ENCODE data around the gene RAB36.

Gene RAB36

DNA sequence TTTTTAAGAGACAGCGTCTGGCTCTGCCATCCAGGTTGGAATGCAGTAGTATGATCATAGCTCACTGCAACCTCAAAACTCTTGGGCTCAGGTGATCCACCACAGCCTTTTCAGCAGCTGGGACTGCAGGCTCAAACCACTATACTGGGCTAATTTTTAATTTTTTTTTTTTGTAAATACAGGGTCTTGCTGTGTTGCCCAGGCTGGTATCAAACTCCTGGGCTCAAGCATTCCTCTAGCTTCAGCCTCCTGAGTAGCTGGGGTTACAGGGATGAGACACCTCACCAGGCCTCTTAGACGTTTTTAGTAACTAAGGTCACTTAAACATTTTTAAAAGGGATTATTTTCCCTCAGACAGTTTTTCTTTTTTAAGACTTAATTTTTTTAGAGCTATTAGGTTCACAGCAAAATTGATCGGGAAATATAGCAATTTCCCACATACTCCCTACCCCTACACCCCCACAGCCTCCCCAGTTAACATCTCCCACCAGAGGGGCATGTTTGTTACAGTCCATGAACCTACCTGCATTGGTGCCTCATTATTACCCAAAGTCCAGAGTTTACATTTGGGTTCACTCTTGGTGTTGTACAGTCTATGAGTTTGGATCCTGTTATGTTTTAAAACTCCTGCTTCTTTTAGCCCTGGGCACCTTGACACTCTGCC is 39.0 kb downstream of the RAB36 start:
- DNase-seq = no peak

GRCh38 chr22:23184764-23185113 is 39.5 kb downstream of the RAB36 start:
- no peak for DNase-seq

DNA sequence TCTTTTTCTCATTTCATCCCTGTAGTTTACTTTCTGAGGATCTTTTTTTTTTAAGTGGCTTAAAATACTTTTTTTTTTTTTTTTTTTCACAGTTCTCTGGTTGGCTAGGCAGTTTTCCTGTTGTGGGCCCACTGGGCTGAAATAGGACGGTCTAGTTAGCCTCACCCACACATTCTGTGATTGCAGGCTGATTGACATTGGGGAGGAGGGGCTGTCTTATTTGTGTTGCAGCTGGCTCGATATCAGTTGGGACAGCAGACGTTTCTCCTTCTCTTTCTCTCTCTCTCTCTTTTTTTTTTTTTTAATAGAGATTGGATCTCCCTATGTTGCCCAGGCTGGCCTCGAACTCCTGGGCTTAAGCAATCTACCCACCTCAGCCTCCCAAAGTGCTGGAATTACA is 41.9 kb downstream of the RAB36 start:
- no peak for DNase-seq

DNA sequence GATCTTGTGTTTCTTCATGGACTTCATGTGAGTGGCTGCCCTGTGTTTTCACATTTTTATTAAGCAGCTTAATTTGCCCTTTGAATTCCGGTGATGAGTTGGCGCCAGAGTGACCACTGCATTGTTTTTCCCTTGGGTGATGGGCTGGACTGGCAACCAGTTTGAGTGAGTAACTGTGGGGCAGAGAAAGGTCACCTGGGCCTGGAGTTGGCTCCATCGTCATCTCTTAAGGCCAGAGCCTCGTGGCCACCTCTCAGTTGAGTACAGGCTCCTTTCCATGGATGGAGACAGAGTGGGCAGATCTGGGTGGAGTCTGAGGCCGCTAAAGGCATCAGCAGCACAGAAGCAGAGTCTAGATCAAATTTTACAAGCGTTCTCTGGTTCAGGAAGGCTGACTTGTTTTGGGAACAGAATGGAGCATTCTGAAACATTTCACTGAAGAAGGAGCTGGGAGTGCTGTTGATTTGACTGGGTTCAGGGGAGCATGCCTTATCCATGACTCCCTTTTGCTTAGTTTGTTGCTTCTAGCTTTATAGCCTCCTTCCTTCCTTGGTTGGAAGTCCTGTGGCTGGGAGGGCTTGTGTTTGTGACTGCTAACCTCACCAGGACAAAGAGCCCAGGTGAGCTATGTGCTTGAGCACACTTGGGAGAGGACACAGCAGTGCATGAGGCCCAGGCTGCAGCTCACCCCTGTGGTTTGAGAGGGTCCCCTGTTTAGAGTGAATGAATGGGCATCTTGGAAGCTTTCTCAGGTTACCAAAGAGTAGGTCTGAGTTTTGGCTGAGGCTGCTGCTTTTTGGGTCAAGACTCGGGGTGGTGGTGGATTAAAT is 42.8 kb downstream of the RAB36 start:
- DNase-seq = no peak

- no peak for DNase-seq
Measured at GRCh38 chr22:23190526-23190925, 45.2 kb downstream of the RAB36 start.

DNA sequence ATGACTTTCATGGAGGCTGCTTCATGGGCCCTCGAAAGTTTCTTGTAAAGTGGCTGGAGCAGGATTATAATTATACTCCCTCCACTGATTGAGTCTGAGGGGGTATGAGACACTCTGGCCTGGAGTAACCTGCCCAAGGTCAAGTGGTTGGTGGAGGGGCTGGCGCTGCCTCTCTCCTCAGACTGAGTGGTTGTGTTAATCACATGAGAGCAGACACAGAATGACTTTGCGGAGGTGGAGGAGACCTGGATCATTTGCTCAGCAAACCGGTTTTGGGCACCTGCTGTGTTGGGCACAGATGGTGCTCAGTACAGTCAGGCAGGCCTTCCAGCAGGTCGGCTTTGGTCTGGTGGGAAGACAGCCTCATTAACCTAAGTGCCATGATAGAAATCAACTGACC is 46.9 kb downstream of the RAB36 start:
- no peak for DNase-seq

DNA sequence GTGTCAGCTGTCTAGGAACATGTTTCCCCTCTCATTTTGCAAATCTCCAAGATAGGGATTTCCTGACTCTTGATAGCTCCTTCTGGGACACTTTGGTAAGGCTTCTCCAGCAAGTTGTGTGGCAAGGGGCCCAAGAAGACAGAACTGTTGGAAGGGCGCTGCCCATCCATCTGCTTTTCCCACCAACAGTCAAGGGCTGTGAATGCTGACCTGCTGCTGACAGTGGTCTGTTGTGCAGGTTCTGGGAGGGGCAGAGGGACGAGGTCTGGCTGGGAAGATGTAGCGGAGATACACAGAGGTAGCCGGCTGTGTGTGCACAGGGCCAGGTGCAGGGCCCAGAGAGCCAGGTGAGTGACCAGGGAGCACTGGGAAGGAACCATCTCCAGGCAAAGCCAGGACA is 47.3 kb downstream of the RAB36 start:
- DNase-seq = no peak

- no peak for DNase-seq
Measured at GRCh38 chr22:23193196-23193827, 48.0 kb downstream of the RAB36 start.

DNA sequence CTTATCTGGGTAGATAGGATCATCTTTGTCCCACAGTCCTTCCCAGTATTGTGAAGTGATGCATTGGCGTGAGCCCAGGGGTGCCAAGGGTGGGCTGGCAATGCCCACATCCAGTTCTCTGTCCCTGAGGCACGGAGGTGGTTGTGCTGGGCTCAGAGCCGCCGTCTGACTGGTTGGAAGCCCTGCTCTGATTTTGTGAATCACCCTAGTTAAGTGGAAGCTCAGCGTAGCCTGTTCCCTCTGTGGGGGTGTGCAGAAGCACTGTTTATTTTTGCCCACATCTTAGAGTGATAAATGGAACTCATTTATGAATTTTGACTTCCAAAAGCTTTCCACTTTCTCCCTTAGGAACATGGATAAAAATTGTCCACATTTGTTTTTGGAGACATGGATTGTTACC is 48.6 kb downstream of the RAB36 start:
- DNase-seq = no peak

DNA sequence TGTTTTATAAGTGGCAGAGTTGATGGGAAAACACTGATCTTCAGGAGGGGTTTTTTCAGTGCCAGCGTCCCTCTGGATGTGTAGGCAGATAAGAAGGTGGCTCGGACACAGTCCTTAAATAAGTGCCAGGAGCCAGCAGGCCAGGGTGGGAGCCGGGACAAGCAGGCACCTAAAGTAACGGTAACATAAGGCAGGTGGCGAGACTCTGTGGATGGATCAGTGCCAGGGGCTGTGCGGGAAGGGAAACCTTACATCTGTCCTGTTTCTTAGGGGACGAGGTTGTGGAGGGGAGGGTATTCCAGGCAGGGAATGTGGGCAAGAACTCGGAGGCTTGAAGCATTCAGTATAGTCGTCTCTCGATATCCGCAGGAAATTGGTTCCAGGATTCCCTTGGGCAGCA is 50.9 kb downstream of the RAB36 start:
- DNase-seq = no peak

- DNase-seq = no peak
Measured at GRCh38 chr22:23197836-23198235, 52.6 kb downstream of the RAB36 start.

- no peak for DNase-seq
Measured at GRCh38 chr22:23199159-23199558, 53.9 kb downstream of the RAB36 start.

GRCh38 chr22:23200898-23201297 is 55.6 kb downstream of the RAB36 start:
- no peak for DNase-seq

DNA sequence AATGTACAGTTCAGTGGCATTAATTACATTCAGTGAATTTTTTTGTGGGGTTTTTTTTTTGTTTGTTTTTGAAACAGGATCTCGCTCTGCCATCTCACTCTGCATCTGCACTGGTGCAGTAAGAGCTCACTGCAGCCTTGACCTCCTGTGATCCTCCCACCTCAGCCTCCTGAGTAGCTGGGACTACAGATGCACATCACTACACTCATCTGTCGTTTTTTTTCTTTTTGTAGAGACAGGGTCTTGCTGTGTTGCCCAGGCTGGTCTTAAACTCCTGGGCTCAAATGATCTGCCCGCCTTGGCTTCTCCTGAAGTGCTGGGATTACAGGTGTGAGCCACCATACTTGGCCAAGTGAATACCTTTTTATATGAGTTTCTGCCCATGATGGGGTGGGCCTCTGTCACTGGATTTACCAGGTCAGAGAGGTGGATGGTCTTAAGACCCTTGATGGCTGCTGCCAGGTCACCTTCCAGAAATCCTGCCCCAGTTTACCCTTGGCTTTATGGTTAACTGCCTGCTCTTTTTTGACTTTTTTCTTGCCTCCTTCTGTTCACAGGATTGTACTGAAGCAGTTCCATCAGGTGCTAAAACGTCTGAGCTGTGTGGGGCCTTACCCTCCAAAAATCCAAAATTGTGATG is 57.7 kb downstream of the RAB36 start:
- DNase-seq = no peak

DNA sequence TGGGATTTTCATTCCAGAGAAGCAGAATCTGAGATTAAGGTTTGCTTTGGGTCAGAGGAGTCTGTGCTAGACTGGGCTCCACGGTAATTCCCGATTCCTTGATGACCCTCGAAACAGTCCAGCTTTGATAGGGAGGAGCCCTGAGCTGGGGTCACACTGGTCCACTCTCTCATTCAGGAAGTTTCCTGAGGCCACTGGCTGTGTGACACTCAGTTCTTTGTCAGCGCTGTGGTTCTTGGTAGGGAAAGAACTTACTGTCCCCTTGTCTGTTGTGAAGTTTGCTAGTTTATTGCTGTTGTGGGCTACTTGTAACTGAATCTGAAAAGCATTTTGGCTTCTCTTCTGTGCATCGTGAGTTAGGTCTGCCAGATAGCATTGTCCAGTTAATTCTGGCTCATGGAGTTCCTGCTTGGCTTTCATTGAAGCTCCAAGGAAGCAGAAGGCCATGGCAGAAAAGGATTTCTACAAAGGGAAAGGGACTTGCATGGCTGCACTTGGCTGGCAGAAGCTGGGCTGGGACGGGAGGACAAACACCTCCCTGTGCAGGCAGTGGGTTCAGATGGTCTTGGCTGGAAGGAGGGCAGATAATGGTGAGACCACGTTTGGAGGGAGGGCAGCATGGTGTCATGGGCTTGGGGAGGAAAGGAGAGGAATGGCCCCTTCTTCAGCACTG is 58.3 kb downstream of the RAB36 start:
- DNase-seq = no peak

- DNase-seq = no peak
Measured at GRCh38 chr22:23204125-23204488, 58.8 kb downstream of the RAB36 start.

DNA sequence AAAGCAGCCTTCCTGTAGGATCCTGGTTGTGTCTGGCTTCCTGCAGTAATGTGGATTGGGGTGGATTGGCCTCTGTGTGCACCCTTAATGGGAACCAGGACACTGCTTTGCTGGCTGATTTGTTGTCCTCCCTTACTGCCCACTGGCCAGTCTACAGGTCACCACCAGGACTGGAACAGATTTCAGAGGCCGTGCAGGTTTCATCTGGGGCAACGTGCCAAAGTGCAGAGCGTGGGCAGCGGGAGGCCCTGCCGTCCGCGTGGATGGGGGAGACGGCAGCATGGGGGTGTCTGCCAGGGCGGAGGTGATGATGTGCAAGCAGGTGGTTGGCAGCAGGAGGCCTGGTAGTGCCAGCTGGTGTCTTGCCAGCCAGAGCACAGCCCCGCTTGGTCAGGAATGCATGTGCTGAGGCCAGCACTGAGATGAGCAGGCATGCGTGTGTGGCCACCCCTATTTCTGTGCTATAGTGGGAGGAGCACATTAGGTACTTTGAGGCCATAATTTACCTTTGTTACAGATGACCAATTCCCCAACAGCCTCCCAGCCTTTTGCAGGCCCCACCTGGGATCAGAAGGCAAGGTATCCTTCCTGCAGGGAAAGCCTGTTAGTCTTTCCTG is 59.4 kb downstream of the RAB36 start:
- DNase-seq = peak; percentile 26

DNA sequence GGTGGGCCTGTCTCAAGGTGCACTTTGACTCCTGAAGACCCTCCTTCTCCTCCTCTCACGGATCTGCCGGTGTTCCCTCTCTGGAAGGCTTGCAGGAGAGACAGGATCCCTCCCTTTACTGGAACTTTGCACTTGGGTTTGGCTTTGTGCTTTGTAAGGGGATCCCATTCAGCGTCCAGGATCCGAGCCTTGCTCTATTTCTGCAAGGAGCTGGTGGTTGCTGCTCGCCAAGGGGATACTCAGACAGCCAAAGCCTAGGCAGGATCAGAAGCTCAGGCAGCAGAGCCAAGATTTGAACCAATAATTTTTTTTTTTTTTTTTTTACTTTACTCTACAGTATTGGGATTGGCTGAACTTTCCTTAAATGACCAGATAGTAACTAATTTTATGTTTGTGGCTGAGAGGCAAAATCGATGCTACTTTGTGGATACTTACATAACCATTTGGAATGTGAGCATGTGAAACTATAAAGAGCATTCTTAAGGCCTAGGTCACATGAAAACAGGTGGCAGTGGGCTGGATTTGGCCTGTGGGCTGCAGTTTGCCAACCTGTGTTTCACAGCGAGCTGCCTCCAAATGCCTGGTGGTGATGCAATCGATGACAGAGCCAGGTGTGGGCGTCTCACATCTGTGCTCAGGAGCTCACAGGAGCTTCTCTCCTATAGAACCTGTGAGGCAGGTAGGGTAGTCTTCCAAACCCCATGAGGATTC is 60.2 kb downstream of the RAB36 start:
- DNase-seq = peak; percentile 28

DNA sequence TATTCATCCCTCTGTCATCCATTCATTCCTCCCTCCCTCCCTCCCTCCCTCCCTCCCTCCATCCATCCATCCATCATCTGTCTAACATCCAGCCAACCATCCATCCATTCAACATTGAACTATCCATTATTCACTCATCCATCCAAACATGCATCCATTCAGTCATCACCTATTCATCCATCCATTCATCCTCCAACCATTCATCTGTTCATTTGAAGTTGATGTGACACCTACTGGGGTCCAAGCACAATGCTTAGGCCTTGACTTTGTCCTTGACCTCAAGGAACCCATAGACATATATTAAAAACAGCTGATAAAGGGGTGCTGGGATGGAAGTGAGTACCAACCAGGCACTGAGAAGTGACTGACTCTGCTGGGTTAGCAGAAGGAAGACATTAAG is 61.6 kb downstream of the RAB36 start:
- no peak for DNase-seq

DNA sequence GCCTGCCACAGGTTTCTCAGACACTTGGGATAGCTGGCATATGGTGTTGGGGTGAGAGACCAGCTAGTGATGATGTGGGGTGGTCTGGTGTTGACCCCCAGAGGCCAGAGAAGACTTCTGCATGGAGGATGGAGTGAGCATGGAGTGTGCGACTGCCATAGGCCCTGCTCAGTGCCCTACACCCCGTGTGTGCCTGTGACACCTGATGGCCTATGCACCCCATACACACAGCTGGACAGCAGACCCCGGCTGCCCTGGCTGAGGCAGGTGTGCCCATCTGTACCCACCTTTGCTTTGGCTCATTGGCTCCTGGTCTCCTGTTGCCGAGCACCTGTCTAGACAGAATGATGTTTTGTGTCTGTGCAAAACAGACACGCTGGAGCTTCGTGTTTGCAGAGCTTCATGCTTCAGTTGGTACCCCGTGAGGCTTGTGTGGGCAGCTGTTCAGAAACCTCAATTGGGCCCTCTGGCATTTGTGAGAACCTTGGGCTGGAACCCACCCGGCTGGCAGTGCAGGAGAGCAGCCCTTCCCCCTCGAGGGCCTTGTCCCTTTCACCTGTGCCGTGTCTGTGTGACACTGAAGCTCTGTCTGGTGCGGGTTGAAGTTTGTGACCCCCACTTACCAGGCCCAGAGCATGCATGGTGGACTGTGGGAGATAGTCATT is 62.6 kb downstream of the RAB36 start:
- DNase-seq = no peak

GRCh38 chr22:23210428-23211170 is 65.3 kb downstream of the RAB36 start:
- DNase-seq = no peak

Data from RPMI8226 (cell line).